ENCODE measurements around the gene RASSF8.
A peak's percentile ranks its signal among the peaks of the same experiment; 100 is the strongest.

Gene RASSF8

GRCh38 chr12:25979563-25979962 is 21.1 kb downstream of the RASSF8 start:
- H3K4me1 ChIP-seq (ENCODE audit: insufficient read depth, low read length) = peaks cover 41% of the 10 kb centered on the region
- H3K27me3 ChIP-seq (ENCODE audit: insufficient read depth, low read length) = no peaks in the 10 kb centered on the region
- H3K27ac ChIP-seq (ENCODE audit: low read depth, low read length) = no peak overlapping the region
- H3K36me3 ChIP-seq (ENCODE audit: insufficient read depth, low read length) = no peaks in the 10 kb centered on the region
- 91% methylated on average over 2 of the region's 2 CpGs for WGBS
- H3K4me3 ChIP-seq (ENCODE audit: low read length) = no peak overlapping the region
- H3K9ac ChIP-seq (ENCODE audit: low read depth, low read length) = no peak overlapping the region
- no peaks in the 10 kb centered on the region for H3K9me3 ChIP-seq (ENCODE audit: insufficient read depth, low read depth, low read length)

GRCh38 chr12:25980035-25980434 is 21.6 kb downstream of the RASSF8 start:
- Histone ChIP-seq H3K4me3 (ENCODE audit: low read length) (no peak overlapping the region), H3K36me3 (ENCODE audit: insufficient read depth, low read length) (no peaks in the 10 kb centered on the region), H3K27me3 (ENCODE audit: insufficient read depth, low read length) (no peaks in the 10 kb centered on the region), H3K9me3 (ENCODE audit: insufficient read depth, low read depth, low read length) (no peaks in the 10 kb centered on the region), H3K27ac (ENCODE audit: low read depth, low read length) (no peak overlapping the region), H3K4me1 (ENCODE audit: insufficient read depth, low read length) (peaks cover 43% of the 10 kb centered on the region), H3K9ac (ENCODE audit: low read depth, low read length) (no peak overlapping the region)
- whole genome bisulfite sequencing = 98% methylated on average over 2 of the region's 4 CpGs

DNA sequence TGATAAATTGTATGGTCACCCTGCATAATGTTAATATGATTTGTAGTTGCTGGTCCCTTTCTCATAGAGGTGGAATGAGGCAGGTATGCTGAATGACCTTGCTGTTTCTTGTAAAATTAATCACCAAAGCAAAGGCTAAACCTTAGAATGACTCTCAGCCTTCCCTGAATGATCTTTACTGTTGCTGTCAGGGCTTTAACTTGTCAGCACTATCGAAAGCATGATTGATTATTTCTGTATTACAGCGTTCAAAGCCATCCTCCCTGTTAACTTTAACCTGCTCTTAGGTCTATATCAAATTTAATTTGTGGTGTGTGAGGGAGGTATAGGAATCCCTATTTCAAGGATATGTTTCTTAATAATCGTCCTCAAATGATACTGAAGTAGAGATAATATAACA is 23.1 kb downstream of the RASSF8 start:
- Histone ChIP-seq H3K4me1 (ENCODE audit: insufficient read depth, low read length) (peaks cover 56% of the 10 kb centered on the region), H3K9me3 (ENCODE audit: insufficient read depth, low read depth, low read length) (no peaks in the 10 kb centered on the region), H3K4me3 (ENCODE audit: low read length) (no peak overlapping the region), H3K36me3 (ENCODE audit: insufficient read depth, low read length) (no peaks in the 10 kb centered on the region), H3K9ac (ENCODE audit: low read depth, low read length) (no peak overlapping the region), H3K27me3 (ENCODE audit: insufficient read depth, low read length) (no peaks in the 10 kb centered on the region), H3K27ac (ENCODE audit: low read depth, low read length) (no peak overlapping the region)
- WGBS = 87% methylated on average over 3 of the region's 3 CpGs

GRCh38 chr12:25982416-25982815 is 23.9 kb downstream of the RASSF8 start:
- no peak overlapping the region for H3K27ac ChIP-seq (ENCODE audit: low read depth, low read length)
- 0% methylated on average over 1 of the region's 1 CpG for WGBS

GRCh38 chr12:25983625-25984024 is 25.1 kb downstream of the RASSF8 start:
- Histone ChIP-seq H3K9ac (ENCODE audit: low read depth, low read length) (no peak overlapping the region), H3K4me1 (ENCODE audit: insufficient read depth, low read length) (peaks cover 50% of the 10 kb centered on the region), H3K27ac (ENCODE audit: low read depth, low read length) (no peak overlapping the region), H3K9me3 (ENCODE audit: insufficient read depth, low read depth, low read length) (no peaks in the 10 kb centered on the region), H3K36me3 (ENCODE audit: insufficient read depth, low read length) (no peaks in the 10 kb centered on the region), H3K27me3 (ENCODE audit: insufficient read depth, low read length) (no peaks in the 10 kb centered on the region), H3K4me3 (ENCODE audit: low read length) (no peak overlapping the region)
- WGBS = 93% methylated on average over 4 of the region's 4 CpGs

More at GRCh38 chr12:25982416-25982815, 23.9 kb downstream of the RASSF8 start:
- no peak overlapping the region for H3K9ac ChIP-seq (ENCODE audit: low read depth, low read length)
- H3K4me3 ChIP-seq (ENCODE audit: low read length) = no peak overlapping the region
- no peaks in the 10 kb centered on the region for H3K9me3 ChIP-seq (ENCODE audit: insufficient read depth, low read depth, low read length)
- H3K27me3 ChIP-seq (ENCODE audit: insufficient read depth, low read length) = no peaks in the 10 kb centered on the region
- no peaks in the 10 kb centered on the region for H3K36me3 ChIP-seq (ENCODE audit: insufficient read depth, low read length)
- peaks cover 49% of the 10 kb centered on the region for H3K4me1 ChIP-seq (ENCODE audit: insufficient read depth, low read length)

GRCh38 chr12:25984759-25985158 is 26.3 kb downstream of the RASSF8 start:
- H3K4me1 ChIP-seq (ENCODE audit: insufficient read depth, low read length) = peaks cover 45% of the 10 kb centered on the region
- H3K27ac ChIP-seq (ENCODE audit: low read depth, low read length) = no peak overlapping the region
- no peak overlapping the region for H3K9ac ChIP-seq (ENCODE audit: low read depth, low read length)
- no peaks in the 10 kb centered on the region for H3K27me3 ChIP-seq (ENCODE audit: insufficient read depth, low read length)
- no peaks in the 10 kb centered on the region for H3K9me3 ChIP-seq (ENCODE audit: insufficient read depth, low read depth, low read length)
- H3K4me3 ChIP-seq (ENCODE audit: low read length) = no peak overlapping the region
- H3K36me3 ChIP-seq (ENCODE audit: insufficient read depth, low read length) = no peaks in the 10 kb centered on the region
- 91% methylated on average over 2 of the region's 2 CpGs for WGBS

GRCh38 chr12:25985316-25986175 is 27.1 kb downstream of the RASSF8 start:
- H3K4me1 ChIP-seq (ENCODE audit: insufficient read depth, low read length) = peaks cover 42% of the 10 kb centered on the region
- WGBS = 82% methylated on average over 7 of the region's 8 CpGs
- no peaks in the 10 kb centered on the region for H3K27me3 ChIP-seq (ENCODE audit: insufficient read depth, low read length)
- no peaks in the 10 kb centered on the region for H3K9me3 ChIP-seq (ENCODE audit: insufficient read depth, low read depth, low read length)
- no peak overlapping the region for H3K27ac ChIP-seq (ENCODE audit: low read depth, low read length)
- H3K9ac ChIP-seq (ENCODE audit: low read depth, low read length) = no peak overlapping the region
- no peak overlapping the region for H3K4me3 ChIP-seq (ENCODE audit: low read length)
- H3K36me3 ChIP-seq (ENCODE audit: insufficient read depth, low read length) = no peaks in the 10 kb centered on the region

DNA sequence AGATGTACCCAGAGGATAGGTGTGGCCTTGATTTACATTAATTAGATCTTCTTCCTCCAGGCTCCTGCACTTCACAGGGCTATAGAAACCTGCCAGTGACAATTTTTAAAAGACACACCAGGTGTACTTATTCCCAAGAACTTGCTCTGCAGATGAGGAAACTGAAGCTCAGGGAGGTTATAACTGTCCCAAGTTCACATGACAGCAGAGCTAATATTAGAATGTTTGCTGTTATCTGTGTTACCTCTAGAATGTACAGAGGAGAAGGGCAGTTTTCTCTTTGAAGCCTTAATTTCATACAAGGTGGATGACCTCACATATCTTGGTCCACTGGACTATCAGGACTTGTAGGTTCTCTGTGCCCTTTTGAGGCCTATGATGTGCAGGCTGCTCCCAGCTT is 27.7 kb downstream of the RASSF8 start:
- Histone ChIP-seq H3K4me3 (ENCODE audit: low read length) (no peak overlapping the region), H3K9me3 (ENCODE audit: insufficient read depth, low read depth, low read length) (no peaks in the 10 kb centered on the region), H3K27ac (ENCODE audit: low read depth, low read length) (no peak overlapping the region)

GRCh38 chr12:25988505-25988904 is 30.0 kb downstream of the RASSF8 start:
- H3K27me3 ChIP-seq (ENCODE audit: insufficient read depth, low read length) = no peaks in the 10 kb centered on the region
- no peak overlapping the region for H3K4me3 ChIP-seq (ENCODE audit: low read length)
- no peaks in the 10 kb centered on the region for H3K9me3 ChIP-seq (ENCODE audit: insufficient read depth, low read depth, low read length)
- no peak overlapping the region; the same call in 1 of the 2 replicates for H3K27ac ChIP-seq (ENCODE audit: low read depth, low read length)
- no peak overlapping the region for H3K9ac ChIP-seq (ENCODE audit: low read depth, low read length)
- H3K4me1 ChIP-seq (ENCODE audit: insufficient read depth, low read length) = peaks cover 67% of the 10 kb centered on the region
- WGBS = no CpG with 5 or more reads among the region's 2 CpGs
- H3K36me3 ChIP-seq (ENCODE audit: insufficient read depth, low read length) = no peaks in the 10 kb centered on the region

More for the DNA sequence above, 27.7 kb downstream of the RASSF8 start:
- Histone ChIP-seq H3K36me3 (ENCODE audit: insufficient read depth, low read length) (no peaks in the 10 kb centered on the region), H3K9ac (ENCODE audit: low read depth, low read length) (no peak overlapping the region), H3K27me3 (ENCODE audit: insufficient read depth, low read length) (no peaks in the 10 kb centered on the region), H3K4me1 (ENCODE audit: insufficient read depth, low read length) (peaks cover 46% of the 10 kb centered on the region)

DNA sequence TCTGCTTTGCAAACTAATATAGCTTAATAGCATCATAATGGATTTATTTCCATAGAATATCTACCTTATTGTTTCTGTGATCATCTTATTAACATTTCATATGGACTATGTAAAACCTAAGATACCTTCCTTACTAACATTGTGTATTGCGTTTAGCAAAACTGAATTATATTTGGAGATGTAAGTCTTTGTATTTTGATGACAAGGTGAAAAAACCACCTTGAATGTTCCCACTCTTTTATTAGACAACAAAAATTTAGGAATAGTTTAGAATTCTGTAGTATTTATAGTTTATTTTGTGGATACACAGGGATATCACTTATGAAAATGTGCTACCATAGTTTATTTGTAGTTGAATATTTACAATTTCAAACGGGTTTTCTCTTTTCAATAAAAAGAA is 32.0 kb downstream of the RASSF8 start:
- Histone ChIP-seq H3K4me1 (ENCODE audit: insufficient read depth, low read length) (peaks cover 75% of the 10 kb centered on the region), H3K27ac (ENCODE audit: low read depth, low read length) (no peak overlapping the region), H3K9me3 (ENCODE audit: insufficient read depth, low read depth, low read length) (no peaks in the 10 kb centered on the region), H3K4me3 (ENCODE audit: low read length) (no peak overlapping the region), H3K9ac (ENCODE audit: low read depth, low read length) (no peak overlapping the region), H3K27me3 (ENCODE audit: insufficient read depth, low read length) (no peaks in the 10 kb centered on the region), H3K36me3 (ENCODE audit: insufficient read depth, low read length) (no peaks in the 10 kb centered on the region)
- WGBS = no CpG with 5 or more reads among the region's 2 CpGs

GRCh38 chr12:25992026-25992782 is 33.7 kb downstream of the RASSF8 start:
- no peaks in the 10 kb centered on the region for H3K36me3 ChIP-seq (ENCODE audit: insufficient read depth, low read length)
- H3K4me1 ChIP-seq (ENCODE audit: insufficient read depth, low read length) = peaks cover 81% of the 10 kb centered on the region
- no peaks in the 10 kb centered on the region for H3K27me3 ChIP-seq (ENCODE audit: insufficient read depth, low read length)
- no peak overlapping the region for H3K4me3 ChIP-seq (ENCODE audit: low read length)
- 82% methylated on average over 4 of the region's 4 CpGs for WGBS
- H3K27ac ChIP-seq (ENCODE audit: low read depth, low read length) = peak overlapping the region; percentile 20
- no peaks in the 10 kb centered on the region for H3K9me3 ChIP-seq (ENCODE audit: insufficient read depth, low read depth, low read length)
- H3K9ac ChIP-seq (ENCODE audit: low read depth, low read length) = no peak overlapping the region; the same call in 1 of the 2 replicates
